GM12874 (cell line): ENCODE measurements around the gene FKBP10.

ENCODE experiments used
- CTCF ChIP-seq: IDR thresholded peaks from 2 replicates; pipeline ENCODE4 v1.5.1; 2011; ENCODE audit warnings: low read depth, mild to moderate bottlenecking, control low read depth, low read length, moderate library complexity; ENCODE audit not compliant: insufficient read depth

The FKBP10 gene

GRCh38 chr17:41777157-41777573, 35.6 kb upstream of the FKBP10 start:
- no peak for TF ChIP-seq CTCF

GRCh38 chr17:41777574-41778188, 35.1 kb upstream of the FKBP10 start:
- TF ChIP-seq CTCF, result no peak

- TF ChIP-seq CTCF, result no peak
Observed at GRCh38 chr17:41779954-41780353, 32.9 kb upstream of the FKBP10 start.

GRCh38 chr17:41781404-41782110, 31.2 kb upstream of the FKBP10 start:
- no peak for TF ChIP-seq CTCF

GRCh38 chr17:41782142-41782541, 30.7 kb upstream of the FKBP10 start:
- TF ChIP-seq CTCF, result no peak

GRCh38 chr17:41784207-41784744, 28.5 kb upstream of the FKBP10 start:
- no peak for TF ChIP-seq CTCF

GRCh38 chr17:41785091-41785858, 27.5 kb upstream of the FKBP10 start:
- TF ChIP-seq CTCF, result no peak
